Bronchial epithelial cell (primary cell): ENCODE measurements around the gene CAPZA1. TPM values are rescaled to one million over a fixed set of nuclear protein-coding genes. Genes with fewer than 3 reads are reported as not detected.

Source experiments
- DNase-seq: peaks from one replicate; pipeline ENCODE4 v3.0.0-alpha.2; 2010; ENCODE audit warnings: low read depth
- FAIRE-seq: peaks from 2 replicates; lab custom pipeline; 2011; peaks lifted over from hg19 to GRCh38; lab: Jason Lieb, UNC
- H3K27me3 ChIP-seq: 2 replicates; pipeline ENCODE4 v1.5.1; 2011; ENCODE audit warnings: low read length; ENCODE audit not compliant: control insufficient read depth, insufficient read depth
- H3K36me3 ChIP-seq: 2 replicates; pipeline ENCODE4 v1.5.1; 2011; ENCODE audit warnings: low read length; ENCODE audit not compliant: control insufficient read depth, insufficient read depth
- H3K4me3 ChIP-seq: 2 replicates; pipeline ENCODE4 v1.5.1; 2011; ENCODE audit warnings: mild to moderate bottlenecking, low read depth, low read length, control low read depth
- total RNA-seq: library from RNA; depleted of rRNA; stranded (reverse); fragments of >200 nt; gene quantifications from 2 replicates; pipeline ENCODE4 v1.2.1, GENCODE V29; 2014
- TF ChIP-seq, protein P1 (sequence below): IDR thresholded peaks from 2 replicates; pipeline ENCODE4 v1.5.1; 2011; ENCODE audit warnings: mild to moderate bottlenecking, moderate library complexity, low read length, control low read depth, inconsistent platforms; ENCODE audit not compliant: insufficient read depth, severe bottlenecking

Gene CAPZA1
- total RNA-seq, 1 donor from 2014 or later, result 265 TPM

GRCh38 chr1:112643080-112643479 is 23.4 kb downstream of the CAPZA1 start:
- peaks cover 1% of the 10 kb centered on the region for H3K36me3 ChIP-seq
- FAIRE-seq, result no peak
- no peak overlapping the region for H3K4me3 ChIP-seq
- no peak for DNase-seq
- H3K27me3 ChIP-seq, result no peaks in the 10 kb centered on the region
- TF ChIP-seq, protein P1, sequence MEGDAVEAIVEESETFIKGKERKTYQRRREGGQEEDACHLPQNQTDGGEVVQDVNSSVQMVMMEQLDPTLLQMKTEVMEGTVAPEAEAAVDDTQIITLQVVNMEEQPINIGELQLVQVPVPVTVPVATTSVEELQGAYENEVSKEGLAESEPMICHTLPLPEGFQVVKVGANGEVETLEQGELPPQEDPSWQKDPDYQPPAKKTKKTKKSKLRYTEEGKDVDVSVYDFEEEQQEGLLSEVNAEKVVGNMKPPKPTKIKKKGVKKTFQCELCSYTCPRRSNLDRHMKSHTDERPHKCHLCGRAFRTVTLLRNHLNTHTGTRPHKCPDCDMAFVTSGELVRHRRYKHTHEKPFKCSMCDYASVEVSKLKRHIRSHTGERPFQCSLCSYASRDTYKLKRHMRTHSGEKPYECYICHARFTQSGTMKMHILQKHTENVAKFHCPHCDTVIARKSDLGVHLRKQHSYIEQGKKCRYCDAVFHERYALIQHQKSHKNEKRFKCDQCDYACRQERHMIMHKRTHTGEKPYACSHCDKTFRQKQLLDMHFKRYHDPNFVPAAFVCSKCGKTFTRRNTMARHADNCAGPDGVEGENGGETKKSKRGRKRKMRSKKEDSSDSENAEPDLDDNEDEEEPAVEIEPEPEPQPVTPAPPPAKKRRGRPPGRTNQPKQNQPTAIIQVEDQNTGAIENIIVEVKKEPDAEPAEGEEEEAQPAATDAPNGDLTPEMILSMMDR, result no peak

DNA sequence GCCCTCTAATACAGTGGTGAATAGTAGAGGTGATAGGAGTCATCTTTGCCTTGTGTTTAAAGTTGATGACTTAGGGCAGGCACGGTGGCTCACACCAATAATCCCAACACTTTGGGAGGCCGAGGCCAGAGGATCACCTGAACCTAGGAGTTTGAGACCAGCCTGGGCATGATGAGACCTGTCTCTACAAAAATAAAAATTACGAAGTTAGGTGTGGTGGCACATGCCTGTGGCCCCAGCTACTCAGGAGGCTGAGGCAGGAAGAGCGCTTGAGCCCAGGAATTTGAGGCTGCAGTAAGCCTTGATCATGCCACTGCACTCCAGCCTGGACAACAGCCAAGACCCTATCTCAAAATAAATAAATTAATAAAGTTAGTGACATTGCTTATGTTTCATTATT is 26.6 kb downstream of the CAPZA1 start:
- peak; percentile 59 for DNase-seq
- Histone ChIP-seq H3K36me3 (peaks cover 6% of the 10 kb centered on the region), H3K4me3 (no peak overlapping the region), H3K27me3 (no peaks in the 10 kb centered on the region)
- TF ChIP-seq, protein P1, result no peak
- FAIRE-seq, result no peak

DNA sequence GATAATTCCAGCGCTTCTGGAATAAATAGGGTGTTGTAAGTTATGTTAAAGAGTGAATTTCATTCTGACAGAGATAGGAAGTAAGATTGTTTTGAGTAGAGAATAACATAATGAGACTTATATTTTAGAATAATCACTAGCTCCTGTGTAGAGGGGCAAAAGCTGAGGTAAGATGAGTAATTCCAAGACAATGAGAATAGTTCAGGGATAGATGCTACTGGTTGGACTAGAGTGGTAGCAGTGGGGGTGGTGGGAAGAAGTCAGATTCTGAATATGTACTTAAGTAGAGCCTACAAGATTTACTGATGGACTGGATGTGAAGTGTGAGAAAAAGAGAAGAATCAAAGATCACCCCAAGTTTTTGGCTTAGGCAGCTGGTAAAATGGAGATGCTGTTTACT is 31.6 kb downstream of the CAPZA1 start:
- TF ChIP-seq, protein P1, result no peak
- Histone ChIP-seq H3K36me3 (peaks cover 10% of the 10 kb centered on the region), H3K4me3 (no peak overlapping the region), H3K27me3 (no peaks in the 10 kb centered on the region)
- FAIRE-seq (no peak), DNase-seq (no peak)

DNA sequence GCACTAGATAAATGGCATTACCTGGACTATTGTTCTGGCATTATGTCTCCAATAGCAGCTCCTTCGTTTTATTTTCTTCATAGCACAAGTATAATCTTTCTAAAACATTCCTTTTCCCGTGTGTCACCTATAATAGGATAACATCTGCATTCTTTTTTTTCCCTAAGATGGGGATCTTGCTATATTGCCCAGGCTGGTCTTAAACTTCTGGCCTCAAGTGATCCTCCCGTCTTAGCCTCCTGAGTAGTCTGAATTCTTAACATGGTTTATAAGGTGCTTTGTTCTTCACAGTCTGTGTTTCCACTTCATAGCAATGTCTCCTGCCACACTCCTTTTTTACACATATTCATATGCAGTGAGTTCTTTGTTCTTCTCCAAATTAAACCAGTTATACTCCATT is 46.2 kb downstream of the CAPZA1 start:
- TF ChIP-seq, protein P1, result no peak
- DNase-seq (no peak), FAIRE-seq (no peak)
- H3K36me3 ChIP-seq, result peaks cover 17% of the 10 kb centered on the region
- H3K4me3 ChIP-seq, result no peak overlapping the region
- no peaks in the 10 kb centered on the region for H3K27me3 ChIP-seq

- H3K4me3 ChIP-seq, result no peak overlapping the region
- DNase-seq (no peak), FAIRE-seq (no peak)
- TF ChIP-seq, protein P1, result no peak
- no peaks in the 10 kb centered on the region for H3K27me3 ChIP-seq
- H3K36me3 ChIP-seq, result peaks cover 13% of the 10 kb centered on the region
These were observed 47.3 kb downstream of the CAPZA1 start for GRCh38 chr1:112666946-112667345.

DNA sequence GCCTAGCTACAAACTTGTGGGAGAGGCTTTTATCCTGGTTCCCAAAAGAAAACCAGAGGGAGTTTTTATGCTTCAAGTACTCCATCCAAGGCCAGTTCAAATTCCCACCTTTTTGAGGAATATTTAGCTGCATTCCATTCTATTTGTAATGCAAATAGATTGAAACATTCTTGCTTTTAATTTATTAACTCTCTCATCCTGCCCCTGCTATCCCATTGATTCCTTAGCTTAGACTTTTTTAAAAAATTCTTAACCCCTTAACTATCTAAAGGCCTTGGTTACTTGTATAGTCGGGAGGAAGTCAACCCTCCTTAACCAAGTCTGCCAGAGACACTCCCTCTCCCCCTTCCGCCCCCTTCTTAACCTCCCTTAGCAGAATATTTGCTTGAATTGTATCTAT is 52.4 kb downstream of the CAPZA1 start:
- TF ChIP-seq, protein P1, result no peak
- FAIRE-seq (no peak), DNase-seq (no peak)
- Histone ChIP-seq H3K27me3 (no peaks in the 10 kb centered on the region), H3K36me3 (peaks cover 9% of the 10 kb centered on the region), H3K4me3 (no peak overlapping the region)
